K562 (cell line): Measurements from ENCODE around the gene MADD. TPM values are rescaled to one million over a fixed set of nuclear protein-coding genes. Genes with fewer than 3 reads are reported as not detected.

Experiments
- ATAC-seq: fragments of 200-7000 bp; cut with Tn5 transposase; 3 replicates; pipeline ENCODE4 v1.9.1; 2020; ENCODE audit warnings: moderate library complexity
- BruUV-seq: library from RNA; stranded (reverse); fragments of 400-500 nt; replicated peaks from 2 replicates; lab custom pipeline; 2021; lab: Mats Ljungman, UMichigan
- CTCF ChIA-PET: fragments of 300-600 bp; formaldehyde crosslinking; extraction: SDS; loops from one replicate; lab custom pipeline; 2021; ENCODE audit warnings: low intra/inter-chr PET ratio; lab: Yijun Ruan, JAX
- POLR2A ChIA-PET: fragments of 300-600, 350-650 bp; sonication (Branson Sonifier 250); formaldehyde crosslinking; extraction: SDS; loops from one replicate; lab custom pipeline; 2021; ENCODE audit warnings: antibody characterized with exemption, inconsistent platforms; lab: Yijun Ruan, JAX
- DNase-seq, 4 experiments: peaks; one replicate each; pipeline versions ENCODE4 v3.0.0 to v3.0.0-alpha.2; 2011 to 2018; ENCODE audit warnings: low spot score in 3 of 4, mixed read lengths in 3 of 4; ENCODE audit errors: extremely low read depth in 1 of 4
- FAIRE-seq: peaks from 2 replicates; lab custom pipeline; 2011; peaks lifted over from hg19 to GRCh38; lab: Jason Lieb, UNC
- H2AFZ ChIP-seq: 2 replicates; pipeline ENCODE4 v1.6.0; 2011; ENCODE audit warnings: low read depth, low read length, control low read depth, inconsistent platforms
- H3K27ac ChIP-seq: fragments of 200-600 bp; 3 replicates; pipeline ENCODE4 v1.8.0; 2011; ENCODE audit warnings: low read depth, mild to moderate bottlenecking, control low read depth, inconsistent platforms, low read length, moderate library complexity, mixed read lengths; ENCODE audit errors: extremely low read depth
- H3K27me3 ChIP-seq, 2 experiments: fragments of 300-600 bp in 1 of 2; 2 replicates in 1 of 2; 3 replicates in 1 of 2; pipeline versions ENCODE4 v1.6.0 to v1.8.0; 2011; ENCODE audit warnings: inconsistent platforms in 2 of 2, low read length in 2 of 2, mild to moderate bottlenecking in 1 of 2, mixed read lengths in 1 of 2, moderate library complexity in 1 of 2; ENCODE audit not compliant: control insufficient read depth in 2 of 2, insufficient read depth in 2 of 2
- H3K36me3 ChIP-seq: fragments of 300-600 bp; 3 replicates; pipeline ENCODE4 v1.8.0; 2011; ENCODE audit warnings: mild to moderate bottlenecking, low read length, inconsistent platforms; ENCODE audit not compliant: control insufficient read depth, insufficient read depth
- H3K4me1 ChIP-seq, 2 experiments: fragments of 200-600 bp in 1 of 2; replicated peaks in 1 of 2; 2 replicates in 1 of 2; 3 replicates in 1 of 2; pipeline versions ENCODE4 v1.5.1 to v1.8.0; 2011; ENCODE audit warnings: inconsistent platforms in 2 of 2, low read length in 2 of 2, mild to moderate bottlenecking in 1 of 2, mixed read lengths in 1 of 2, moderate library complexity in 1 of 2; ENCODE audit not compliant: control insufficient read depth in 2 of 2, insufficient read depth in 2 of 2
- H3K4me2 ChIP-seq: 2 replicates; pipeline ENCODE4 v1.6.1; 2011; ENCODE audit warnings: low read length, control low read depth, inconsistent platforms, mixed read lengths; ENCODE audit not compliant: insufficient read depth
- H3K4me3 ChIP-seq: fragments of 200-600 bp; sonication (generic), shearing (Covaris generic); 2 replicates; pipeline ENCODE4 v1.5.1; 2016; ENCODE audit warnings: control low read depth, inconsistent platforms
- H3K79me2 ChIP-seq: fragments of 200-600 bp; 3 replicates; pipeline ENCODE4 v1.8.0; 2011; ENCODE audit warnings: low read length, inconsistent platforms; ENCODE audit not compliant: control insufficient read depth, insufficient read depth
- H3K9ac ChIP-seq, 2 experiments: 2 replicates each; pipeline versions ENCODE4 v1.6.0 to v1.6.1; 2011; ENCODE audit warnings: low read depth in 2 of 2, low read length in 2 of 2, control low read depth in 1 of 2, inconsistent platforms in 1 of 2, mild to moderate bottlenecking in 1 of 2, mixed read lengths in 1 of 2; ENCODE audit not compliant: insufficient read depth in 1 of 2
- H3K9me1 ChIP-seq: one replicate; pipeline ENCODE4 v1.6.0; 2011; ENCODE audit warnings: inconsistent platforms, mild to moderate bottlenecking, low read length, moderate library complexity; ENCODE audit not compliant: control insufficient read depth, insufficient read depth
- H3K9me3 ChIP-seq: replicated peaks from 2 replicates; pipeline ENCODE4 v1.5.1; 2011; ENCODE audit warnings: low read depth, low read length, inconsistent platforms; ENCODE audit not compliant: control insufficient read depth, insufficient read depth
- H4K20me1 ChIP-seq: replicated peaks from 2 replicates; pipeline ENCODE4 v1.6.1; 2011; ENCODE audit warnings: low read length, inconsistent platforms, mixed read lengths; ENCODE audit not compliant: control insufficient read depth, insufficient read depth
- ETV6 ChIP-seq, 3 experiments: fragments of 150-350 bp in 1 of 3; sonication (generic) in 1 of 3; formaldehyde crosslinking in 1 of 3; IDR thresholded peaks; 2 replicates each; pipeline versions ENCODE4 v1.6.1 to v1.8.0; 2014 to 2022; ENCODE audit warnings: borderline replicate concordance in 2 of 3, low read depth in 2 of 3, antibody characterized with exemption in 1 of 3, low read length in 1 of 3, mild to moderate bottlenecking in 1 of 3, missing genetic modification reagents in 1 of 3
- PYGO2 ChIP-seq: fragments of 450-650 bp; IDR thresholded peaks from 2 replicates; pipeline ENCODE4 v1.6.1; 2016; ENCODE audit warnings: mild to moderate bottlenecking, missing genetic modification characterization, moderate library complexity, missing compliant biosample characterization
- SMC3 ChIP-seq: conservative IDR thresholded peaks from 2 replicates; pipeline ENCODE4 v1.6.1; 2011; ENCODE audit warnings: low read depth, low read length, improper control_type of control experiment; ENCODE audit not compliant: insufficient read depth
- ZBTB7A ChIP-seq: IDR thresholded peaks from 2 replicates; pipeline ENCODE4 v1.6.1; 2011; ENCODE audit warnings: low read depth, mild to moderate bottlenecking, low read length, moderate library complexity, borderline replicate concordance; ENCODE audit not compliant: control insufficient read depth
- ZNF23 ChIP-seq: fragments of 250-450 bp; sonication (Bioruptor Pico); IDR thresholded peaks from 2 replicates; pipeline ENCODE4 v1.4.0; 2020; ENCODE audit warnings: mild to moderate bottlenecking
- WGBS: fragments of 100-300 bp; shearing (Covaris generic); methylation state at CpG from one replicate; pipeline ENCODE4 v1.1.6; 2016; ENCODE audit warnings: low coverage, mixed read lengths; ENCODE audit not compliant: insufficient coverage; ENCODE audit errors: missing lambda C conversion rate; 5-methylcytosine and 5-hydroxymethylcytosine counted together
- in situ Hi-C: fragments of 300-500 bp; cut with MboI; formaldehyde crosslinking; loops from 4 replicates; pipeline ENCODE4 v1.15.0; 2018; ENCODE audit warnings: inconsistent platforms, mixed read lengths
- intact Hi-C: fragments of 100-400 bp; cut with micrococcal nuclease; formaldehyde crosslinking; loops from 2 replicates; pipeline ENCODE4 v1.14.2; 2022
- polyA plus RNA-seq, 8 experiments: library from polyadenylated mRNA; depleted of rRNA in 4 of 8; stranded (reverse) in 5 of 8; unstranded in 3 of 8; fragments of >200 nt; fragmentation: Nextera tagmentation in 2 of 8; fragmentation: Illumina TruSeq in 1 of 8; extraction: Ambion mirVana in 2 of 8; extraction: Trizol in 1 of 8; gene quantifications; 2 replicates each; pipeline versions ENCODE4 v1.2.1 to v1.2.3, GENCODE V29; 2011 to 2014; ENCODE audit warnings: inconsistent platforms in 1 of 8, missing spikeins in 1 of 8
- total RNA-seq, 7 experiments: library from RNA; depleted of rRNA in 6 of 7; stranded (reverse); fragments of >200 nt in 6 of 7; fragmentation: Illumina TruSeq in 2 of 7; extraction: Trizol in 2 of 7; gene quantifications; 2 replicates each; pipeline versions ENCODE4 v1.2.1 to v1.2.3, GENCODE V29; 2011 to 2021; ENCODE audit warnings: low replicate concordance in 1 of 7
- TF ChIP-seq, protein P1 (sequence below), 2 experiments: fragments of 250-450 bp in 1 of 2; fragments of 450-650 bp in 1 of 2; sonication (Bioruptor Pico) in 1 of 2; IDR thresholded peaks; 2 replicates each; pipeline versions ENCODE4 v1.6.1 to v1.8.0; 2016 to 2021; ENCODE audit warnings: mild to moderate bottlenecking in 2 of 2, moderate library complexity in 2 of 2, missing compliant biosample characterization in 1 of 2, missing genetic modification characterization in 1 of 2
- TF ChIP-seq, protein P2 (sequence below), 3 experiments: fragments of 200-800 bp in 1 of 3; fragments of 250-450 bp in 1 of 3; fragments of 450-650 bp in 1 of 3; sonication (Bioruptor Pico) in 1 of 3; sonication (Bioruptor generic) in 1 of 3; formaldehyde crosslinking in 1 of 3; IDR thresholded peaks; 2 replicates each; pipeline versions ENCODE4 v1.6.1 to v1.8.0; 2016 to 2022; ENCODE audit warnings: mild to moderate bottlenecking in 2 of 3, missing genetic modification characterization in 2 of 3, missing compliant biosample characterization in 1 of 3, moderate library complexity in 1 of 3
- TF ChIP-seq, protein P3 (sequence below): fragments of 450-650 bp; formaldehyde crosslinking; conservative IDR thresholded peaks from 2 replicates; pipeline ENCODE4 v1.4.0; 2022; ENCODE audit warnings: mild to moderate bottlenecking, missing genetic modification characterization
- TF ChIP-seq, protein P4 (sequence below): sonication (generic); formaldehyde crosslinking; IDR thresholded peaks from 2 replicates; pipeline ENCODE4 v1.8.0; 2023; ENCODE audit warnings: mild to moderate bottlenecking, missing genetic modification reagents

Gene MADD
- total and polyA plus RNA-seq, 9 of the 15 experiments (the other 6 are each of a cell fraction or from before 2014, with no cell fraction given): 0.68 to 57.6 (median 33.6) TPM

DNA sequence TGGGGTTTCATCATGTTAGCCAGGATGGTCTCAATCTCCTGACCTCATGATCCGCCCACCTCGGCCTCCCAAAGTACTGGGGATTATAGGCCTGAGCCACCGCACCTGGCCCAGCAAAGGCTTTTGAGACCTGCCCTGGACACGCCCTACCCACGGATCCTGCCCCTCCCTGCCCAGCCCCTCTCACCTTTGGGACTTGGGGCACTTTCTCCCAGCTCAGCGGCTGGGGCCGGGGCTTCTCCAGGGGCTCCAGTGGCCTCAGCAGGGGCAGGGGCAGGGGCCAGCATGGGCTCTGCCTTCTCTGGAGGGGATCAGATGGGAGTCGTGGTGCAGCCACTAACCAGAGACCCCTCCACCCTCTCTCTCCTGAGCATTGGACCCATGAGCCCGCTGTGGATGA, 80.4 kb downstream of the MADD start:
- FAIRE-seq: no peak
- TF ChIP-seq ZNF23 (no peak), ETV6 (IDR thresholded peaks at IDR 0.05; ENCODE audit: borderline replicate concordance in 1 of 2, low read depth in 2 of 2, low read length in 1 of 2) (no peak), ETV6 (CRISPR knock-in tag; IDR thresholded peaks at IDR 0.05; ENCODE audit: borderline replicate concordance) (no peak), PYGO2 (no peak), ZBTB7A (no peak), SMC3 (no peak)
- TF ChIP-seq, protein P1, sequence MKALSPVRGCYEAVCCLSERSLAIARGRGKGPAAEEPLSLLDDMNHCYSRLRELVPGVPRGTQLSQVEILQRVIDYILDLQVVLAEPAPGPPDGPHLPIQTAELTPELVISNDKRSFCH (CRISPR knock-in tag; IDR thresholded peaks at IDR 0.05): no peak
- TF ChIP-seq, protein P1 (tag; IDR thresholded peaks at IDR 0.05): no peak
- TF ChIP-seq, protein P2, sequence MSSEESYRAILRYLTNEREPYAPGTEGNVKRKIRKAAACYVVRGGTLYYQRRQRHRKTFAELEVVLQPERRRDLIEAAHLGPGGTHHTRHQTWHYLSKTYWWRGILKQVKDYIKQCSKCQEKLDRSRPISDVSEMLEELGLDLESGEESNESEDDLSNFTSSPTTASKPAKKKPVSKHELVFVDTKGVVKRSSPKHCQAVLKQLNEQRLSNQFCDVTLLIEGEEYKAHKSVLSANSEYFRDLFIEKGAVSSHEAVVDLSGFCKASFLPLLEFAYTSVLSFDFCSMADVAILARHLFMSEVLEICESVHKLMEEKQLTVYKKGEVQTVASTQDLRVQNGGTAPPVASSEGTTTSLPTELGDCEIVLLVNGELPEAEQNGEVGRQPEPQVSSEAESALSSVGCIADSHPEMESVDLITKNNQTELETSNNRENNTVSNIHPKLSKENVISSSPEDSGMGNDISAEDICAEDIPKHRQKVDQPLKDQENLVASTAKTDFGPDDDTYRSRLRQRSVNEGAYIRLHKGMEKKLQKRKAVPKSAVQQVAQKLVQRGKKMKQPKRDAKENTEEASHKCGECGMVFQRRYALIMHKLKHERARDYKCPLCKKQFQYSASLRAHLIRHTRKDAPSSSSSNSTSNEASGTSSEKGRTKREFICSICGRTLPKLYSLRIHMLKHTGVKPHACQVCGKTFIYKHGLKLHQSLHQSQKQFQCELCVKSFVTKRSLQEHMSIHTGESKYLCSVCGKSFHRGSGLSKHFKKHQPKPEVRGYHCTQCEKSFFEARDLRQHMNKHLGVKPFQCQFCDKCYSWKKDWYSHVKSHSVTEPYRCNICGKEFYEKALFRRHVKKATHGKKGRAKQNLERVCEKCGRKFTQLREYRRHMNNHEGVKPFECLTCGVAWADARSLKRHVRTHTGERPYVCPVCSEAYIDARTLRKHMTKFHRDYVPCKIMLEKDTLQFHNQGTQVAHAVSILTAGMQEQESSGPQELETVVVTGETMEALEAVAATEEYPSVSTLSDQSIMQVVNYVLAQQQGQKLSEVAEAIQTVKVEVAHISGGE (CRISPR knock-in tag; IDR thresholded peaks at IDR 0.05): no peak
- TF ChIP-seq, protein P3, sequence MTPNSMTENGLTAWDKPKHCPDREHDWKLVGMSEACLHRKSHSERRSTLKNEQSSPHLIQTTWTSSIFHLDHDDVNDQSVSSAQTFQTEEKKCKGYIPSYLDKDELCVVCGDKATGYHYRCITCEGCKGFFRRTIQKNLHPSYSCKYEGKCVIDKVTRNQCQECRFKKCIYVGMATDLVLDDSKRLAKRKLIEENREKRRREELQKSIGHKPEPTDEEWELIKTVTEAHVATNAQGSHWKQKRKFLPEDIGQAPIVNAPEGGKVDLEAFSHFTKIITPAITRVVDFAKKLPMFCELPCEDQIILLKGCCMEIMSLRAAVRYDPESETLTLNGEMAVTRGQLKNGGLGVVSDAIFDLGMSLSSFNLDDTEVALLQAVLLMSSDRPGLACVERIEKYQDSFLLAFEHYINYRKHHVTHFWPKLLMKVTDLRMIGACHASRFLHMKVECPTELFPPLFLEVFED (CRISPR knock-in tag): no peak
- TF ChIP-seq, protein P4, sequence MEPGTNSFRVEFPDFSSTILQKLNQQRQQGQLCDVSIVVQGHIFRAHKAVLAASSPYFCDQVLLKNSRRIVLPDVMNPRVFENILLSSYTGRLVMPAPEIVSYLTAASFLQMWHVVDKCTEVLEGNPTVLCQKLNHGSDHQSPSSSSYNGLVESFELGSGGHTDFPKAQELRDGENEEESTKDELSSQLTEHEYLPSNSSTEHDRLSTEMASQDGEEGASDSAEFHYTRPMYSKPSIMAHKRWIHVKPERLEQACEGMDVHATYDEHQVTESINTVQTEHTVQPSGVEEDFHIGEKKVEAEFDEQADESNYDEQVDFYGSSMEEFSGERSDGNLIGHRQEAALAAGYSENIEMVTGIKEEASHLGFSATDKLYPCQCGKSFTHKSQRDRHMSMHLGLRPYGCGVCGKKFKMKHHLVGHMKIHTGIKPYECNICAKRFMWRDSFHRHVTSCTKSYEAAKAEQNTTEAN (CRISPR knock-in tag): no peak

More for the DNA sequence above, 80.4 kb downstream of the MADD start:
- Histone ChIP-seq H3K4me2 (no peak overlapping the region), H3K27ac (no peak overlapping the region), H3K27me3 (peaks cover 6 to 21% of the 10 kb centered on the region in 2 experiments; a peak in 4 of 5 replicates), H3K9ac (0 out of 4 replicates have a peak overlapping the region, but pooled peaks of 1 of the 2 experiments have one; percentile 54), H4K20me1 (peaks cover 3% of the 10 kb centered on the region; the same call in 1 of the 2 replicates), H3K79me2 (no peaks in the 10 kb centered on the region), H2AFZ (no peak overlapping the region), H3K36me3 (no peaks in the 10 kb centered on the region), H3K9me3 (no peaks in the 10 kb centered on the region; the same call in 1 of the 2 replicates), H3K9me1 (no peaks in the 10 kb centered on the region), H3K4me3 (no peak overlapping the region), H3K4me1 (peaks cover 0 to 44% of the 10 kb centered on the region in 2 experiments; a peak in 2 of 5 replicates)
- BruUV-seq: no TSS peak
- in situ Hi-C loops (loop anchor here (10.0 kb wide), 1 partner anchor 466 kb away; no protein-coding TSS in a partner anchor), intact Hi-C loops (loop anchor here (10.0 kb wide), 2 partner anchors 54 to 466 kb away; partner anchors contain the start of gene SLC39A13)
- ATAC-seq (no peak), DNase-seq (no peak)
- ChIA-PET POLR2A (interaction anchor here (1.1 kb wide), 1 partner anchor 91 kb away, joined by 3 read pairs; no protein-coding TSS in a partner anchor), CTCF (no interaction called here)
- WGBS: 60% methylated on average over 8 of the region's 9 CpGs
